Fibroblast of the conjunctiva (primary cell): ENCODE measurements around the gene PROKR1.
"Not testable (repeated sequence)": the region's sequence is repeated elsewhere in the genome, so short reads cannot be mapped to it uniquely, and the experiment has no call there.

Experiments
- DNase-seq: peaks from one replicate; pipeline ENCODE4 v3.0.0-alpha.2; 2010; ENCODE audit warnings: low read depth

Gene PROKR1

GRCh38 chr2:68658266-68658665 lies 14.9 kb downstream of the PROKR1 start:
- no peak for DNase-seq

GRCh38 chr2:68659081-68659480 lies 15.7 kb downstream of the PROKR1 start:
- DNase-seq = no peak

GRCh38 chr2:68660658-68661057 lies 17.3 kb downstream of the PROKR1 start:
- DNase-seq = no peak

GRCh38 chr2:68662466-68662865 lies 19.1 kb downstream of the PROKR1 start:
- no peak for DNase-seq

- no peak for DNase-seq
These were observed 20.2 kb downstream of the PROKR1 start for GRCh38 chr2:68663371-68664156.

- no peak for DNase-seq
These were observed 24.0 kb downstream of the PROKR1 start for GRCh38 chr2:68667371-68667770.

GRCh38 chr2:68669651-68670050 lies 26.3 kb downstream of the PROKR1 start:
- DNase-seq = no peak

- DNase-seq = no peak
These were observed 28.6 kb downstream of the PROKR1 start for GRCh38 chr2:68671961-68672360.

GRCh38 chr2:68673631-68674030 lies 30.3 kb downstream of the PROKR1 start:
- no peak for DNase-seq

GRCh38 chr2:68675470-68675869 lies 32.1 kb downstream of the PROKR1 start:
- no peak for DNase-seq

GRCh38 chr2:68677837-68678236 lies 34.5 kb downstream of the PROKR1 start:
- DNase-seq = not testable (repeated sequence)

- DNase-seq = not testable (repeated sequence)
These were observed 36.0 kb downstream of the PROKR1 start for GRCh38 chr2:68679166-68679916.

- DNase-seq = not testable (repeated sequence)
These were observed 36.5 kb downstream of the PROKR1 start for GRCh38 chr2:68679917-68680267.

GRCh38 chr2:68684197-68684596 lies 40.8 kb downstream of the PROKR1 start:
- DNase-seq = no peak

GRCh38 chr2:68686178-68686577 lies 42.8 kb downstream of the PROKR1 start:
- no peak for DNase-seq

GRCh38 chr2:68687018-68687417 lies 43.6 kb downstream of the PROKR1 start:
- DNase-seq = no peak

GRCh38 chr2:68689553-68690537 lies 46.5 kb downstream of the PROKR1 start:
- DNase-seq = no peak

GRCh38 chr2:68690851-68691250 lies 47.5 kb downstream of the PROKR1 start:
- DNase-seq = no peak

- DNase-seq = no peak
These were observed 49.1 kb downstream of the PROKR1 start for GRCh38 chr2:68692511-68692910.

GRCh38 chr2:68693951-68694350 lies 50.6 kb downstream of the PROKR1 start:
- DNase-seq = no peak

- DNase-seq = no peak
These were observed 52.6 kb downstream of the PROKR1 start for GRCh38 chr2:68695971-68696370.

- DNase-seq = no peak
These were observed 53.2 kb downstream of the PROKR1 start for GRCh38 chr2:68696554-68696953.
